GM12864 (cell line): Measurements from ENCODE around the gene USP43.

Experiments used
- DNase-seq: peaks from one replicate; pipeline ENCODE4 v3.0.0-alpha.2; 2011; ENCODE audit warnings: low read depth
- H3K4me3 ChIP-seq: 2 replicates; pipeline ENCODE4 v1.5.1; 2011; ENCODE audit warnings: mild to moderate bottlenecking, low read depth, low read length, control low read depth
- TF ChIP-seq, protein P1 (sequence below): IDR thresholded peaks from 2 replicates; pipeline ENCODE4 v1.5.1; 2011; ENCODE audit warnings: low read depth, mild to moderate bottlenecking, moderate library complexity, low read length, control low read depth, inconsistent platforms; ENCODE audit errors: missing control alignments

The USP43 gene

DNA sequence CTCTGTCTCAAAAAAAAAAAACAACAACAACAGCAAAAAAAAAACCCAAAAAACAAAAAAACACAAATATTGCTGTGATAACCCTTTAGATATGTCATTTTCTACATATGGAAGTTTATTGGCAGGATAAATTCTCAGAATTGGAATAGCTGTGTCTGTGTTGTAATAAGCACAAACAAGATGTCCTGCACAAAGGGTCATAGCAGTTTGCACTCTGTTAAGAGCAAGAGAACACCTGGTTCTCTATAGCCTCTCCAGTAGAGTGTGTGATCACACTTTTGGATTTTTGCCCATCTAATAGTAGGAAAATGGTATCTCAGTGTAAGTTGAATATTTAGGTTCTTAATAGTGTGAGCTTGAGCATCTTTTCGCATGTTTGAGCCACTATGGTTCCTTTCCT lies 60.4 kb downstream of the USP43 start:
- H3K4me3 ChIP-seq: no peak overlapping the region
- TF ChIP-seq, protein P1, sequence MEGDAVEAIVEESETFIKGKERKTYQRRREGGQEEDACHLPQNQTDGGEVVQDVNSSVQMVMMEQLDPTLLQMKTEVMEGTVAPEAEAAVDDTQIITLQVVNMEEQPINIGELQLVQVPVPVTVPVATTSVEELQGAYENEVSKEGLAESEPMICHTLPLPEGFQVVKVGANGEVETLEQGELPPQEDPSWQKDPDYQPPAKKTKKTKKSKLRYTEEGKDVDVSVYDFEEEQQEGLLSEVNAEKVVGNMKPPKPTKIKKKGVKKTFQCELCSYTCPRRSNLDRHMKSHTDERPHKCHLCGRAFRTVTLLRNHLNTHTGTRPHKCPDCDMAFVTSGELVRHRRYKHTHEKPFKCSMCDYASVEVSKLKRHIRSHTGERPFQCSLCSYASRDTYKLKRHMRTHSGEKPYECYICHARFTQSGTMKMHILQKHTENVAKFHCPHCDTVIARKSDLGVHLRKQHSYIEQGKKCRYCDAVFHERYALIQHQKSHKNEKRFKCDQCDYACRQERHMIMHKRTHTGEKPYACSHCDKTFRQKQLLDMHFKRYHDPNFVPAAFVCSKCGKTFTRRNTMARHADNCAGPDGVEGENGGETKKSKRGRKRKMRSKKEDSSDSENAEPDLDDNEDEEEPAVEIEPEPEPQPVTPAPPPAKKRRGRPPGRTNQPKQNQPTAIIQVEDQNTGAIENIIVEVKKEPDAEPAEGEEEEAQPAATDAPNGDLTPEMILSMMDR: no peak
- DNase-seq: no peak

DNA sequence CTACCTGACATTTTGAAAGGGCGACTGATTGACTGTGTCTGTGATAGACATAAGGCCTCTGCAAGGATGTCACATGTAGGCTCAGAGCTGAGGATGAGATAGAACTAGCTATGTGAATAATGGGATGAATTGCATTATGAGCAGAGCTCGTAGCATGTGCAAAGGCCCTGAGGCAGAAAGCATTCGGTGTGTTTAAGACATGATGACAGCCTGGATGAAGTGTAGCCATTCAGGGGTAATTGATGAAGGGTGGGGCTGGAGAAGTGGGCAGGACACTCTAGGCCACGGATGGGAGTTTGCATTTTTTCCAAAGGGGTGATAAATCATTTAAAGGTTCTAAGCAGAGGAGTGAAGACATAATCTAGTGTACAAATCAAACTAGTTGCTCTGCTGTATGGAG lies 62.6 kb downstream of the USP43 start:
- TF ChIP-seq, protein P1: no peak
- DNase-seq: no peak
- H3K4me3 ChIP-seq: no peak overlapping the region

DNA sequence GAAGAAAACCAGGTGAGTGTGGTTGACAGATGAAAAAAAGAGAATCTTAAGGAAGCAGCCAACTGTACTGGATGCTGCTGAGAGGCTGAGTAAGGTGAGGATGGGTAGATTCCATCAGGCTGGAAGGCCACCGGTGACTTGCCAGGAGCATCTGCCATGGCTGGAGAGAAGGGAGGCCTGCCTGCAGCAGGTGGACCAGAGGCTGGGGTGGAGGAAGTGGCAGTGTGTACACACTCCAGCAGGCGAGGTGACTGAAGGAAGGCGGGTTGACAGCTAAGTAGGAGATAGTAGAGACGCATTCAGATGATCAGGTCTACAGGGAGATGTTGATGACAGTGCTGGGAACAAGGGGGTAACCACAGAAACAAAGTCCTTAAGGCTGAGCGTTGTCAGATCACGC lies 69.5 kb downstream of the USP43 start:
- no peak overlapping the region for H3K4me3 ChIP-seq
- no peak for DNase-seq
- TF ChIP-seq, protein P1: no peak

DNA sequence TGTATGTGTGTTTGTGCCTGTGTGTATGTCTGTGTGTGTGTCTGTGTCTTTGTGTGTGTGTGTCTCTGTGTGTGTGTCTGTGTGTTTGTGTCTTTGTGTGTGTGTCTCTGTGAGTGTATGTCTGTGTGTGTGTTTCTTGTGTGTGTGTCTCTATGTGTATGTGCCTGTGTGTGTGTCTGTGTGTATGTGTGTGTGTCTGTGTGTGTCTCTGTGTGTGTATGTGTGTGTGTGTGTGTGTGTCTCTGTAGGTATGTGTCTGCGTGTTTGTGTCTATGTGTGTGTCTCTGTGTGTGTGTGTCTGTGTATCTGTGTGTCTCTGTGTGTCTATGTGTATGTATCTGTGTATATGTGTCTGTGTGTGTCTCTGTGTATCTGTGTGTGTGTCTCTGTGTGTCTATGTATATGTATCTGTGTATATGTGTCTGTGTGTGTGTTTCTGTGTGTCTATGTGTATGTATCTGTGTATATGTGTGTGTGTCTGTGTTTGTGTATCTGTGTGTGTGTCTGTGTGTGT lies 70.2 kb downstream of the USP43 start:
- no peak for DNase-seq
- H3K4me3 ChIP-seq: no peak overlapping the region
- TF ChIP-seq, protein P1: no peak

DNA sequence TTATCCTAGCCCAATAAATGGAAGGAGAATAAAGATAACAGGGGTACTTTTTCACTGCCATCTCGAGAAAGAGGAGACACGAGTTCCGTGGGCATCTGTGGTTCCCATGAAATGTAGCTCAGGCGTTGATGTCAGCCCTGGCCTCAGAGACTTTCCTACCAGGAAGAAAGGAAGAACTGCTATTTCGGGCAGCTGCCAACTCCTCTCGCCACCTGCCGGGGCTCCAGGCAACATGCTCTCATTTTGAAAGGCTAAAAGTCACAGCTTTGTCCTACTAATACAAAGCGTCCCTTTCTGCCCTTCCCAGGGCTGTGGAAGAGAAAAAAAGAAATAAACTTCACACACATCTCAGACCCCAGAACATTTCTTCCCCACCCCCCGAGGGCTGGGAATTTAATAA lies 80.3 kb downstream of the USP43 start:
- no peak overlapping the region for H3K4me3 ChIP-seq
- DNase-seq: no peak
- TF ChIP-seq, protein P1: no peak

DNA sequence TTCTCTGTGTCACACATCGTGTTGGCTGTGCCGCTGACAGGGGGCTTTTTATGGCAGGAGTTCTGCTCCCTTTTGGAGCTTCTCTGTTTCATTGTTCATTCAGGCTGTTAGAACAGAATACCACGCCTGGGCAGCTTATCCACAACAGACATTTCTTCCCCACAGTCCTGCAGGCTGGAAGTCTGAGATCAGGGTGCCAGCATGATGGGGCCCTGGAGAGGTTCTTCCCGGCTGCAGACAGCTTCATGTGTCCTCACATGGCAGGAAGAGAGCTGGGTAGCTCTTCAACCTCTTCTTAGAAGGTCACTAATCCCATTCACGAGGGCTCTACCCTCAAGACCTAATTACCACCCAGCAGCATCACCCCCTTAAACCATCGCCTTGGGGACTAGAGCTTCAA lies 81.0 kb downstream of the USP43 start:
- TF ChIP-seq, protein P1: no peak
- DNase-seq: no peak
- H3K4me3 ChIP-seq: no peak overlapping the region

DNA sequence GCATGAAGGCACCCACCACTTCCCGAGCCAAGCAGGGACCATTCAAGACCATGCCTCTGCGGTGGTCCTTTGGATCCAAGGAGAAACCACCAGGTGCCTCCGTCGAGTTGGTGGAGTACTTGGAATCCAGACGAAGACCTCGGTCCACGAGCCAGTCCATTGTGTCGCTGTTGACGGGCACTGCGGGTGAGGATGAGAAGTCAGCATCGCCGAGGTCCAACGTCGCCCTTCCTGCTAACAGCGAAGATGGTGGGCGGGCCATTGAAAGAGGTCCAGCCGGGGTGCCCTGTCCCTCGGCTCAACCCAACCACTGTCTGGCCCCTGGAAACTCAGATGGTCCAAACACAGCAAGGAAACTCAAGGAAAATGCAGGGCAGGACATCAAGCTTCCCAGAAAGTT lies 82.7 kb downstream of the USP43 start:
- no peak overlapping the region for H3K4me3 ChIP-seq
- DNase-seq: no peak
- TF ChIP-seq, protein P1: no peak
